Right atrium auricular region (tissue), 2 donors: ENCODE measurements around the gene SPAG16. TPM values are rescaled to one million over a fixed set of nuclear protein-coding genes. Genes with fewer than 3 reads are reported as not detected.

Experiments
- DNase-seq: peaks from one replicate; pipeline ENCODE4 v3.0.0-alpha.2; 2019; ENCODE audit warnings: low spot score
- H3K27ac ChIP-seq, 2 donors: fragments of 200-600 bp; sonication (generic); 1 replicate in 1 of 2; 2 replicates in 1 of 2; pipeline ENCODE4 v1.5.1; 2016 to 2019
- H3K27me3 ChIP-seq, 2 donors: fragments of 200-600 bp; sonication (generic); one replicate each; pipeline versions ENCODE4 v1.5.1 to v1.6.0; 2017 to 2019
- H3K36me3 ChIP-seq: fragments of 200-600 bp; sonication (generic); one replicate; pipeline ENCODE4 v1.5.1; 2016
- H3K4me1 ChIP-seq, 2 donors: fragments of 200-600 bp; sonication (generic); one replicate each; pipeline versions ENCODE4 v1.5.1 to v1.6.0; 2017 to 2019
- H3K4me3 ChIP-seq, 2 donors: fragments of 200-600 bp; sonication (generic); 1 replicate in 1 of 2; 2 replicates in 1 of 2; pipeline ENCODE4 v1.5.1; 2017 to 2019; ENCODE audit warnings: mild to moderate bottlenecking in 1 of 2, moderate library complexity in 1 of 2
- H3K9me3 ChIP-seq, 2 donors: fragments of 200-600 bp; sonication (generic); one replicate each; pipeline ENCODE4 v1.5.1; 2019
- total RNA-seq, 2 donors: library from RNA; depleted of rRNA; stranded (reverse); fragments of >200 nt; gene quantifications; one replicate each; pipeline ENCODE4 v1.1.0, GENCODE V29; 2016
- TF ChIP-seq, protein P1 (sequence below), 2 donors: fragments of 200-600 bp; sonication (generic); IDR thresholded peaks; one replicate each; pipeline ENCODE4 v1.5.1; 2019; ENCODE audit warnings: antibody characterized with exemption in 2 of 2

The SPAG16 gene
- total RNA-seq, 2 donors from 2014 or later = 17.3 to 18.3 TPM

DNA sequence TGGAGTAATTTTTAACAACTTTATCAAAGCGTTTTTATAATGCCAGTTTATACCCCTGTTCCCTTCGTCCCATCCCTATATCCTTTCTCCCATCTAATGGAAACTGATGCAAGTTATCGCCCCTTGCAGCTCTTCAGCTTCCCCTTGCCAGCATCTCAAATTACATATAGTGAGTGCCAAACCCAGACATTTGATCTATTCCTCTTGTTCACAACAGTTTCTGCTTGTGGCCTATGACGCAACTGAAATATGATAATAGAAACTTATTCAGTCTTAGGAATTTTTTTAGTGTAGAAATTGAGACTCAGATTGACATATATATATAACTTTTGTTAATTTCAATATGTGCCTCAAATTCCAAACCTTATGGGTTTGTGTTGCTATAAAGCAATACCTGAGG is 564.4 kb downstream of the SPAG16 start:
- TF ChIP-seq, protein P1, sequence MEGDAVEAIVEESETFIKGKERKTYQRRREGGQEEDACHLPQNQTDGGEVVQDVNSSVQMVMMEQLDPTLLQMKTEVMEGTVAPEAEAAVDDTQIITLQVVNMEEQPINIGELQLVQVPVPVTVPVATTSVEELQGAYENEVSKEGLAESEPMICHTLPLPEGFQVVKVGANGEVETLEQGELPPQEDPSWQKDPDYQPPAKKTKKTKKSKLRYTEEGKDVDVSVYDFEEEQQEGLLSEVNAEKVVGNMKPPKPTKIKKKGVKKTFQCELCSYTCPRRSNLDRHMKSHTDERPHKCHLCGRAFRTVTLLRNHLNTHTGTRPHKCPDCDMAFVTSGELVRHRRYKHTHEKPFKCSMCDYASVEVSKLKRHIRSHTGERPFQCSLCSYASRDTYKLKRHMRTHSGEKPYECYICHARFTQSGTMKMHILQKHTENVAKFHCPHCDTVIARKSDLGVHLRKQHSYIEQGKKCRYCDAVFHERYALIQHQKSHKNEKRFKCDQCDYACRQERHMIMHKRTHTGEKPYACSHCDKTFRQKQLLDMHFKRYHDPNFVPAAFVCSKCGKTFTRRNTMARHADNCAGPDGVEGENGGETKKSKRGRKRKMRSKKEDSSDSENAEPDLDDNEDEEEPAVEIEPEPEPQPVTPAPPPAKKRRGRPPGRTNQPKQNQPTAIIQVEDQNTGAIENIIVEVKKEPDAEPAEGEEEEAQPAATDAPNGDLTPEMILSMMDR (IDR thresholded peaks at IDR 0.05) = no peak
- no peak overlapping the region for H3K27ac ChIP-seq

GRCh38 chr2:213861638-213862037 is 577.4 kb downstream of the SPAG16 start:
- H3K27ac ChIP-seq = no peak overlapping the region
- H3K9me3 ChIP-seq = peaks cover 0 to 14% of the 10 kb centered on the region in 2 donors
- no peak for DNase-seq
- H3K36me3 ChIP-seq = no peaks in the 10 kb centered on the region
- TF ChIP-seq, protein P1 (IDR thresholded peaks at IDR 0.05) = no peak
- no peaks in the 10 kb centered on the region for H3K4me1 ChIP-seq
- no peak overlapping the region for H3K4me3 ChIP-seq
- no peaks in the 10 kb centered on the region for H3K27me3 ChIP-seq

More for the DNA sequence above, 564.4 kb downstream of the SPAG16 start:
- H3K4me1 ChIP-seq = no peaks in the 10 kb centered on the region
- no peaks in the 10 kb centered on the region for H3K27me3 ChIP-seq
- no peaks in the 10 kb centered on the region for H3K36me3 ChIP-seq
- H3K9me3 ChIP-seq = no peaks in the 10 kb centered on the region
- no peak overlapping the region for H3K4me3 ChIP-seq
- no peak for DNase-seq

- peaks cover 0 to 14% of the 10 kb centered on the region in 2 donors for H3K9me3 ChIP-seq
- H3K4me3 ChIP-seq = no peak overlapping the region
- TF ChIP-seq, protein P1 (IDR thresholded peaks at IDR 0.05) = no peak
- H3K4me1 ChIP-seq = no peaks in the 10 kb centered on the region
- no peak overlapping the region for H3K27ac ChIP-seq
- no peak for DNase-seq
- no peaks in the 10 kb centered on the region for H3K36me3 ChIP-seq
- H3K27me3 ChIP-seq = no peaks in the 10 kb centered on the region
Measured at GRCh38 chr2:213862407-213863076, 578.3 kb downstream of the SPAG16 start.

DNA sequence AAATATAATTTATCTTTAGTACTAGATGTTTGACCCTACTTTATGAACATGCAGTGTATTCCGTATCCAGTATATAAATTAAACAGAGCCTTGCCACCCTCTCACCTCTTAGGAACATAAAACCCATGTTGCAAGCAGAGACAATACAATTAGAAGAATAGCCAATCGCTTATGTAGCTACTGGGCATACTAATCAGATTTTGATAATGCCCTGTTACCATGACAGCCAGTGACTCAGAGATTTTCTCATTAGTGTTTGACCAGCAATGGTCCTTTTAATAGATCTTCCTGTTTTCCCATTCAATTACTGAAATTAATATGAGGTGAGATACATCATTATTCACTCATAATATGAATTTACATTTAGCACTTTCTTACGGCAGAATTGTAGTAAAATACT is 579.3 kb downstream of the SPAG16 start:
- H3K27ac ChIP-seq = no peak overlapping the region
- no peaks in the 10 kb centered on the region for H3K4me1 ChIP-seq
- no peaks in the 10 kb centered on the region for H3K27me3 ChIP-seq
- no peak for DNase-seq
- peaks cover 0 to 14% of the 10 kb centered on the region in 2 donors for H3K9me3 ChIP-seq
- no peak overlapping the region for H3K4me3 ChIP-seq
- TF ChIP-seq, protein P1 (IDR thresholded peaks at IDR 0.05) = no peak
- no peaks in the 10 kb centered on the region for H3K36me3 ChIP-seq

- Histone ChIP-seq H3K27me3 (no peaks in the 10 kb centered on the region), H3K36me3 (no peaks in the 10 kb centered on the region), H3K27ac (no peak overlapping the region), H3K9me3 (peaks cover 0 to 14% of the 10 kb centered on the region in 2 donors), H3K4me3 (no peak overlapping the region), H3K4me1 (no peaks in the 10 kb centered on the region)
- TF ChIP-seq, protein P1 (IDR thresholded peaks at IDR 0.05) = no peak
- DNase-seq = no peak
Measured at GRCh38 chr2:213868526-213868925, 584.3 kb downstream of the SPAG16 start.

DNA sequence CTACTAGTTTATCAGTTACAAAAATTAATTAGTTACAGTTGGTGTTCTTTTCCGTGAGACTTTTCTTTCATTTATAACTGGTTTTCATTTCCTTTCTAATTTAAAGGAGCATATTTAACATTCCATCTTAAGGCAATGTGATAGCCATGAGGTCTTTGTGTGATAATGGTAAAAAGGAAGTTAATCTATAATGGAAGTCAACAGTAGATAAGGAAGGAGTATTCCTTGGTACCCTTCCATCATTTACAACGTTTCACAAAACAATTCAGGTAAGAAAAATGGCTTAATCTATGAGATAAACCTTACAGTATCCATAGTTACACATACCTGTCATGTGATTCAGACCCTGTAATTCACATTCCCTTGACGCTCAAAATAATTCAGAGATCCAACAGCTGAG is 601.2 kb downstream of the SPAG16 start:
- TF ChIP-seq, protein P1 (IDR thresholded peaks at IDR 0.05) = no peak
- no peak for DNase-seq
- no peaks in the 10 kb centered on the region for H3K9me3 ChIP-seq
- no peak overlapping the region for H3K4me3 ChIP-seq
- H3K27ac ChIP-seq = no peak overlapping the region
- no peaks in the 10 kb centered on the region for H3K36me3 ChIP-seq
- H3K27me3 ChIP-seq = no peaks in the 10 kb centered on the region
- no peaks in the 10 kb centered on the region for H3K4me1 ChIP-seq
